ENCODE measurements around the gene ENAH. TPM values are rescaled to one million over a fixed set of nuclear protein-coding genes. Genes with fewer than 3 reads are reported as not detected.
"Not testable (repeated sequence)": the region's sequence is repeated elsewhere in the genome, so short reads cannot be mapped to it uniquely, and the experiment has no call there.

ENAH gene
- total RNA-seq, 6 experiments from 2014 or later = 9.0 to 33.2 (median 20.8) TPM

- ATAC-seq = no peak
- no peaks in the 10 kb centered on the region for H3K9me3 ChIP-seq
- no peaks in the 10 kb centered on the region for H3K27me3 ChIP-seq
- WGBS (ENCODE audit: insufficient coverage, low coverage, low lambda C conversion rate, missing lambda C conversion rate) = 67% methylated on average over 1 of the region's 1 CpG
- H3K36me3 ChIP-seq = no peaks in the 10 kb centered on the region
- TF ChIP-seq POLR2A (IDR thresholded peaks at IDR 0.05) (no peak), CTCF (IDR thresholded peaks at IDR 0.05) (no peak)
- intact Hi-C loops (cut with DNase I) = no loop called here
- DNase-seq = no peak
- H3K4me3 ChIP-seq = no peak overlapping the region
- H3K27ac ChIP-seq = no peak overlapping the region
- H3K4me1 ChIP-seq = no peaks in the 10 kb centered on the region
These were observed 8.3 kb downstream of the ENAH start for GRCh38 chr1:225644666-225645065.

DNA sequence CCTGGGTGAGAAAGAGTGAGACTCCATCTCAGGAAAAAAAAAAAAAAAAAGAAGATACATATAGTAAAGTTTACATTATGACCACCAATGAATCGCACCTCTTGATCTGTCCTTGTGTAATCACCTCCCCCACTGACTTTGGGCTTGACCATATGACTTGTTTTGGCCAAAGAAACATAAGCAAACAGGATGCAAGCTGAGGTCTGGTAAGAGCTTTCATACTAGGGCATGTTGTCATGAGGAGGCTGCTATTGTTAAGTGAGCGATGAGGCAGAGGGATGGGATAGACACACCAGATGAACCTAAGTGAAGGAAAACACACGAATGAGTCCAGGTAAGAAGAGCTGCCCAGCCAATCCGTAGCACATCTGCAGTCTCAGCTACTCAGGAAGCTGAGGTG lies 10.7 kb downstream of the ENAH start:
- no peak for TF ChIP-seq CTCF (IDR thresholded peaks at IDR 0.05)
- H3K36me3 ChIP-seq = no peaks in the 10 kb centered on the region
- WGBS (ENCODE audit: insufficient coverage, low coverage, low lambda C conversion rate, missing lambda C conversion rate) = 68% methylated on average over 4 of the region's 4 CpGs
- no peak overlapping the region for H3K27ac ChIP-seq
- DNase-seq (no peak), ATAC-seq (no peak)
- H3K9me3 ChIP-seq = no peaks in the 10 kb centered on the region
- no peaks in the 10 kb centered on the region for H3K27me3 ChIP-seq
- H3K4me3 ChIP-seq = no peak overlapping the region
- intact Hi-C loops (cut with DNase I) = no loop called here
- no peaks in the 10 kb centered on the region for H3K4me1 ChIP-seq

GRCh38 chr1:225638853-225639252 lies 14.1 kb downstream of the ENAH start:
- Histone ChIP-seq H3K4me1 (no peaks in the 10 kb centered on the region), H3K9me3 (no peaks in the 10 kb centered on the region), H3K4me3 (no peak overlapping the region), H3K36me3 (no peaks in the 10 kb centered on the region), H3K27me3 (no peaks in the 10 kb centered on the region), H3K27ac (no peak overlapping the region)
- ATAC-seq (no peak), DNase-seq (no peak)
- intact Hi-C loops (cut with DNase I) = no loop called here
- WGBS (ENCODE audit: insufficient coverage, low coverage, low lambda C conversion rate, missing lambda C conversion rate) = 100% methylated on average over 1 of the region's 1 CpG
- TF ChIP-seq CTCF (IDR thresholded peaks at IDR 0.05) (no peak), POLR2A (IDR thresholded peaks at IDR 0.05) (no peak)

DNA sequence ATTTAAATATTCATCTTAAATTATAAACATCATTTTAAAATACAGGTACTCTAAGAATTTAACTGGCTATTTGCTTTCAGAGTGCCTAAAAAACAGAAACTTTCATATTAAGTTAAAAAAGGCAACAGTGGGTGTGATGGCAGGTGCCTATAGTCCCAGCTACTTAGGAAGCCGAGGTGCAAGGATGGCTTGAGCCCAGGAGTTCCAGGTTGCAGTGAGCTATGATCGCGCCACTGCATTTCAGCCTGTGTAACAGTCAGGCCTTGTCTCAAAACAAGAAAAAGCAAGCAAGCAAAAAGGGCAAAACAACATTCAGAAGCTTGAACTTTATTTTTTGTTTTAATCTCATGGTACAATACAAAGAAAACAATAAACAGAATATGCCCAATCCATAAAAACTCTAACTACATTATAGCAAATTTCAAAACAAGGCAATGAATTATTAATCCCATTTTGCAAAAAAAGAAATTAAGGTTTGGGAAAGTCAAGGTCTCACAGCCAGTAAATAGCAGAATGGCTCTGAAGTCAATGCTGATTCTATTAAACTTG lies 15.2 kb downstream of the ENAH start:
- H3K9me3 ChIP-seq = no peaks in the 10 kb centered on the region
- DNase-seq (no peak), ATAC-seq (no peak)
- no peaks in the 10 kb centered on the region for H3K27me3 ChIP-seq
- 80% methylated on average over 3 of the region's 3 CpGs for WGBS (ENCODE audit: insufficient coverage, low coverage, low lambda C conversion rate, missing lambda C conversion rate)
- H3K36me3 ChIP-seq = no peaks in the 10 kb centered on the region
- no peak for TF ChIP-seq POLR2A (IDR thresholded peaks at IDR 0.05)
- no peak overlapping the region for H3K27ac ChIP-seq
- H3K4me3 ChIP-seq = no peak overlapping the region
- no peaks in the 10 kb centered on the region for H3K4me1 ChIP-seq
- intact Hi-C loops (cut with DNase I) = no loop called here

DNA sequence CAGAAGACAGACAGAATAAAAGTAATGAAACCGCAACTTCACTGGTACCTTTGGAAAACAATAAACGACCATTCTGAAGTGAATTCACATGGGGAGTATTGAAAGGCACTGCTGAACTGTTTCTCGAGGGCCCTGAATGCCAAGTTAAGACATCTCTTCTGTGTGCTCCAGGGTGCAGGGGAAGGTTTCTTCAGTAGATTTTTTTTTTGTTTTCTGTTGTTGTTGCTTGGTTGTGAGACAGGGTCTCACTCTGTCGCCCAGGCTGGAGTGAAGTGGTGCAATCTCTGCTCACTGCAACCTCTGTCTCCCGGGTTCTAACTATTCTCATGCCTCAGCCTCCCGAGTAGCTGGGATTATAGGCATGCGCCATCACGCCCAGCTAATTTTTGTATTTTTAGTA lies 15.9 kb downstream of the ENAH start:
- ATAC-seq; H3K36me3 ChIP-seq; H3K9me3 ChIP-seq; H3K4me3 ChIP-seq; H3K27ac ChIP-seq; H3K27me3 ChIP-seq; H3K4me1 ChIP-seq; DNase-seq; intact Hi-C loops (cut with DNase I): not testable (repeated sequence)
- WGBS (ENCODE audit: insufficient coverage, low coverage, low lambda C conversion rate, missing lambda C conversion rate) = 95% methylated on average over 6 of the region's 8 CpGs

DNA sequence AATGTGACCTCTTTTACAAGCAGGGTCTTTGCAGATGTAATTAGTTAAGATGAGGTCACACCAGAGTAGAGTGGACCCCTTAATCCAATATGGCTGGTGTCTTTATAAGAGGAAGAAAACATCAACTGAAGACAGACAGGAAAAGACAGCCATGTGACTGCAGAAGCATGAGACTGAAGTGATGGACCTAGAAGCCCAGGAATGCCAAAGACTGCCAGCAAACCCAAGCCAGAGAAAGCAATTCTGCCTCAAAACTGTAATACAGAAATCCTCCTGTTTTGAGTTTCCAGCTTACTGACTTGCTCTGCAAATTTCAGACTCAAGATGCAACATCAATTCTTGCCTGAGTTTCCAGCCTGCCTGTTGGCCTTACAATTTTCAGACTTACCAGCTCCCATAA lies 17.3 kb downstream of the ENAH start:
- TF ChIP-seq POLR2A (IDR thresholded peaks at IDR 0.05) (no peak), CTCF (IDR thresholded peaks at IDR 0.05) (no peak)
- H3K27me3 ChIP-seq = no peaks in the 10 kb centered on the region
- no peaks in the 10 kb centered on the region for H3K36me3 ChIP-seq
- no peak overlapping the region for H3K27ac ChIP-seq
- intact Hi-C loops (cut with DNase I) = no loop called here
- ATAC-seq = no peak
- H3K4me3 ChIP-seq = no peak overlapping the region
- no peaks in the 10 kb centered on the region for H3K4me1 ChIP-seq
- DNase-seq = no peak
- H3K9me3 ChIP-seq = no peaks in the 10 kb centered on the region

- DNase-seq; H3K9me3 ChIP-seq; H3K4me3 ChIP-seq; intact Hi-C loops (cut with DNase I); H3K27me3 ChIP-seq; H3K4me1 ChIP-seq; H3K36me3 ChIP-seq; H3K27ac ChIP-seq; ATAC-seq: not testable (repeated sequence)
- 88% methylated on average over 3 of the region's 4 CpGs for WGBS (ENCODE audit: insufficient coverage, low coverage, low lambda C conversion rate, missing lambda C conversion rate)
These were observed 20.1 kb downstream of the ENAH start for GRCh38 chr1:225632836-225633235.
